Endothelial cell of umbilical vein (primary cell): ENCODE measurements around the gene PEAR1. TPM values are rescaled to one million over a fixed set of nuclear protein-coding genes. Genes with fewer than 3 reads are reported as not detected.

Experiments used
- BruUV-seq: library from RNA; stranded (reverse); fragments of 400-500 nt; replicated peaks from 2 replicates; lab custom pipeline; 2021; lab: Mats Ljungman, UMichigan
- CTCF ChIA-PET: fragments of 300-600, 350-600 bp; sonication (Branson Sonifier 250); formaldehyde crosslinking; loops from one replicate; lab custom pipeline; 2021; ENCODE audit warnings: antibody characterized with exemption, inconsistent platforms; lab: Charles Lee
- POLR2A ChIA-PET: fragments of 300-600, 350-600 bp; sonication (Branson Sonifier 250); formaldehyde crosslinking; loops from one replicate; lab custom pipeline; 2021; ENCODE audit warnings: antibody characterized with exemption, inconsistent platforms; lab: Charles Lee
- DNase-seq: peaks from one replicate; pipeline ENCODE4 v3.0.0-alpha.2; 2011; ENCODE audit warnings: low read depth, low spot score
- FAIRE-seq: peaks from 2 replicates; lab custom pipeline; 2011; peaks lifted over from hg19 to GRCh38; lab: Jason Lieb, UNC
- H2AFZ ChIP-seq: 2 replicates; pipeline ENCODE4 v1.6.0; 2012; ENCODE audit warnings: low read depth, low read length, control low read depth, inconsistent platforms
- H3K27ac ChIP-seq: 2 replicates; pipeline ENCODE4 v1.5.1; 2011; ENCODE audit warnings: low read depth, mild to moderate bottlenecking, control low read depth, low read length, moderate library complexity; ENCODE audit not compliant: insufficient read depth
- H3K27me3 ChIP-seq, 2 experiments: 2 replicates each; pipeline versions ENCODE4 v1.6.0 to v1.6.1; 2011; ENCODE audit warnings: low read length in 2 of 2, mixed read lengths in 1 of 2; ENCODE audit not compliant: control insufficient read depth in 2 of 2, insufficient read depth in 2 of 2
- H3K36me3 ChIP-seq, 2 experiments: 2 replicates in 1 of 2; 3 replicates in 1 of 2; pipeline ENCODE4 v1.5.1; 2011; ENCODE audit warnings: low read length in 2 of 2, mild to moderate bottlenecking in 1 of 2, moderate library complexity in 1 of 2; ENCODE audit not compliant: control insufficient read depth in 2 of 2, insufficient read depth in 2 of 2; ENCODE audit errors: extremely low read depth in 1 of 2
- H3K4me1 ChIP-seq: 3 replicates; pipeline ENCODE4 v1.5.1; 2011; ENCODE audit warnings: mild to moderate bottlenecking, low read length; ENCODE audit not compliant: control insufficient read depth, insufficient read depth; ENCODE audit errors: extremely low read depth
- H3K4me2 ChIP-seq: 2 replicates; pipeline ENCODE4 v1.6.1; 2011; ENCODE audit warnings: low read length, control low read depth, mixed read lengths; ENCODE audit not compliant: insufficient read depth
- H3K4me3 ChIP-seq, 3 experiments: fragments of 200-600 bp in 1 of 3; sonication (generic), shearing (Covaris generic) in 1 of 3; replicated peaks in 1 of 3; 2 replicates each; pipeline ENCODE4 v1.5.1; 2011 to 2016; ENCODE audit warnings: control low read depth in 3 of 3, low read length in 3 of 3, mild to moderate bottlenecking in 2 of 3, inconsistent platforms in 1 of 3, low read depth in 1 of 3, moderate library complexity in 1 of 3; ENCODE audit not compliant: insufficient read depth in 1 of 3
- H3K79me2 ChIP-seq: 2 replicates; pipeline ENCODE4 v1.6.0; 2012; ENCODE audit warnings: low read length, inconsistent platforms; ENCODE audit not compliant: control insufficient read depth, insufficient read depth
- H3K9ac ChIP-seq: replicated peaks from 2 replicates; pipeline ENCODE3; 2011; ENCODE audit warnings: low read length, control low read depth; ENCODE audit not compliant: insufficient read depth; ENCODE audit errors: extremely low read depth
- H3K9me1 ChIP-seq: replicated peaks from 3 replicates; pipeline ENCODE4 v1.6.0; 2011; ENCODE audit warnings: mild to moderate bottlenecking, low read length; ENCODE audit not compliant: control insufficient read depth, insufficient read depth; ENCODE audit errors: extremely low read depth
- H3K9me3 ChIP-seq: replicated peaks from 2 replicates; pipeline ENCODE4 v1.5.1; 2012; ENCODE audit warnings: low read length, inconsistent platforms; ENCODE audit not compliant: control insufficient read depth, insufficient read depth
- H4K20me1 ChIP-seq: replicated peaks from 2 replicates; pipeline ENCODE3; 2011; ENCODE audit warnings: mild to moderate bottlenecking, low read length; ENCODE audit not compliant: control insufficient read depth, insufficient read depth; ENCODE audit errors: extremely low read depth
- EZH2 ChIP-seq: IDR thresholded peaks from 2 replicates; pipeline ENCODE4 v1.6.1; 2012; ENCODE audit warnings: borderline replicate concordance, low read depth, mild to moderate bottlenecking, moderate library complexity, low read length, inconsistent platforms; ENCODE audit not compliant: severe bottlenecking
- FOS ChIP-seq: IDR thresholded peaks from 2 replicates; pipeline ENCODE4 v1.6.1; 2011; ENCODE audit warnings: mild to moderate bottlenecking, low read length, moderate library complexity, borderline replicate concordance; ENCODE audit not compliant: insufficient read depth
- GATA2 ChIP-seq: IDR thresholded peaks from 2 replicates; pipeline ENCODE4 v1.7.0; 2011; ENCODE audit warnings: low read depth, mild to moderate bottlenecking, moderate library complexity, mixed read lengths, low read length; ENCODE audit not compliant: insufficient read length, insufficient read depth
- JUN ChIP-seq: IDR thresholded peaks from 2 replicates; pipeline ENCODE4 v1.6.1; 2011; ENCODE audit warnings: borderline replicate concordance, low read depth; ENCODE audit not compliant: insufficient read length, insufficient read depth
- MYC ChIP-seq: IDR thresholded peaks from one replicate; pipeline ENCODE4 v1.6.1; 2011; ENCODE audit warnings: mild to moderate bottlenecking, low read depth, low read length
- POLR2A ChIP-seq: IDR thresholded peaks from 2 replicates; pipeline ENCODE4 v1.6.1; 2012; ENCODE audit warnings: low read depth, mild to moderate bottlenecking, control low read depth, low read length
- POLR2AphosphoS5 ChIP-seq: IDR thresholded peaks from 2 replicates; pipeline ENCODE4 v1.6.1; 2012; ENCODE audit warnings: low read depth, mild to moderate bottlenecking, control low read depth, low read length, moderate library complexity; ENCODE audit not compliant: insufficient read depth
- dilution Hi-C: fragments of 300-500 bp; cut with MboI; formaldehyde crosslinking; loops from one replicate; pipeline ENCODE4 v1.15.0; 2019; ENCODE audit warnings: low sequenced_read_pairs; ENCODE audit not compliant: extremely low pct_ligation_motif_present
- intact Hi-C: fragments of 100-400 bp; cut with micrococcal nuclease; formaldehyde crosslinking; loops from one replicate; pipeline ENCODE4 v1.10.0; 2022
- polyA plus RNA-seq, 4 experiments: library from polyadenylated mRNA; depleted of rRNA in 3 of 4; stranded (reverse) in 3 of 4; unstranded in 1 of 4; fragments of >200 nt; gene quantifications; 2 replicates each; pipeline versions ENCODE4 v1.2.1 to v1.2.3, GENCODE V29; 2011 to 2012; ENCODE audit warnings: missing spikeins in 1 of 4
- total RNA-seq: library from RNA; stranded (reverse); gene quantifications from 2 replicates; pipeline ENCODE4 v1.2.3, GENCODE V29; 2021
- TF ChIP-seq, protein P1 (sequence below): IDR thresholded peaks from 2 replicates; pipeline ENCODE4 v1.6.1; 2011; ENCODE audit not compliant: insufficient read depth, insufficient read length
- TF ChIP-seq, protein P2 (sequence below), 2 donors: IDR thresholded peaks; 1 replicate in 1 of 2; 2 replicates in 1 of 2; pipeline ENCODE4 v1.5.1; 2011; ENCODE audit warnings: low read length in 2 of 2, mild to moderate bottlenecking in 2 of 2, moderate library complexity in 2 of 2, control low read depth in 1 of 2, inconsistent platforms in 1 of 2, low read depth in 1 of 2; ENCODE audit not compliant: insufficient read depth in 1 of 2; ENCODE audit errors: extremely low read depth in 1 of 2

Gene PEAR1
- total and polyA plus RNA-seq, 2 donors (not counting 3 experiments of a cell fraction or from before 2014, with no cell fraction given) = 90.7 to 106 TPM

DNA sequence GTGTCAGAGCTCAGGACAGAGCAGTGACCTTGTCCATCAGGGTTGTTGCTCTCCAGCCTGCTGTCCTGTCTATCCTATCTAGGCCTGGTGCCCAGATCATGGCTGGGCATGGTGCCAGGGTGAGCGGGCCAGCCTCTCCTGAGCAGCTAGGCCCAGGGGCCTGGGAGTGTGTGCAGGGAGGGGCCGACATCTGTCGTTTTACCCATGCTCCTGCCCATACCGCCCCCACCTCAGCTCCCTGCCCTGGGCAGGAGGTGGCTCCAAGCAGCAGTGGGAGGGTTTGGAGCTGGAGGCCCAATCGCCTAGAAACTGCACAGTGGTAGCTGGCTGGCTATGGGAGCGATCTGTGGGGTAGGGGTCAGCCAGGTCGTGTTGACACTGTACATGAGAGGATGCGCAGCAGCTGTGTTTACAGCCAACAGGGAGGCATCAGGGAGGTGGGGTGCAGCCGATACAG is 41.1 kb upstream of the PEAR1 start:
- Histone ChIP-seq H3K4me3 (no peak overlapping the region), H3K36me3 (no peaks in the 10 kb centered on the region), H3K4me1 (peaks cover 16% of the 10 kb centered on the region), H2AFZ (no peak overlapping the region), H3K27ac (no peak overlapping the region), H3K9me1 (no peaks in the 10 kb centered on the region), H3K9ac (no peak overlapping the region), H3K79me2 (no peaks in the 10 kb centered on the region), H3K27me3 (peaks cover 23 to 36% of the 10 kb centered on the region in 2 experiments), H3K9me3 (no peaks in the 10 kb centered on the region), H3K4me2 (no peak overlapping the region), H4K20me1 (no peaks in the 10 kb centered on the region)
- intact Hi-C loops (no loop called here), dilution Hi-C loops (no loop called here)
- DNase-seq (no peak), FAIRE-seq (no peak)
- TF ChIP-seq GATA2 (no peak), MYC (no peak), POLR2AphosphoS5 (no peak), POLR2A (no peak), JUN (no peak), EZH2 (no peak), FOS (no peak)
- TF ChIP-seq, protein P1, sequence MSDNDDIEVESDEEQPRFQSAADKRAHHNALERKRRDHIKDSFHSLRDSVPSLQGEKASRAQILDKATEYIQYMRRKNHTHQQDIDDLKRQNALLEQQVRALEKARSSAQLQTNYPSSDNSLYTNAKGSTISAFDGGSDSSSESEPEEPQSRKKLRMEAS = no peak
- TF ChIP-seq, protein P2, sequence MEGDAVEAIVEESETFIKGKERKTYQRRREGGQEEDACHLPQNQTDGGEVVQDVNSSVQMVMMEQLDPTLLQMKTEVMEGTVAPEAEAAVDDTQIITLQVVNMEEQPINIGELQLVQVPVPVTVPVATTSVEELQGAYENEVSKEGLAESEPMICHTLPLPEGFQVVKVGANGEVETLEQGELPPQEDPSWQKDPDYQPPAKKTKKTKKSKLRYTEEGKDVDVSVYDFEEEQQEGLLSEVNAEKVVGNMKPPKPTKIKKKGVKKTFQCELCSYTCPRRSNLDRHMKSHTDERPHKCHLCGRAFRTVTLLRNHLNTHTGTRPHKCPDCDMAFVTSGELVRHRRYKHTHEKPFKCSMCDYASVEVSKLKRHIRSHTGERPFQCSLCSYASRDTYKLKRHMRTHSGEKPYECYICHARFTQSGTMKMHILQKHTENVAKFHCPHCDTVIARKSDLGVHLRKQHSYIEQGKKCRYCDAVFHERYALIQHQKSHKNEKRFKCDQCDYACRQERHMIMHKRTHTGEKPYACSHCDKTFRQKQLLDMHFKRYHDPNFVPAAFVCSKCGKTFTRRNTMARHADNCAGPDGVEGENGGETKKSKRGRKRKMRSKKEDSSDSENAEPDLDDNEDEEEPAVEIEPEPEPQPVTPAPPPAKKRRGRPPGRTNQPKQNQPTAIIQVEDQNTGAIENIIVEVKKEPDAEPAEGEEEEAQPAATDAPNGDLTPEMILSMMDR (IDR thresholded peaks at IDR 0.05; ENCODE audit: extremely low read depth in 1 of 2, insufficient read depth in 1 of 2, low read depth in 1 of 2, low read length in 2 of 2) = no peak
- ChIA-PET CTCF (interaction anchor here (0.7 to 1.9 kb wide), 6 partner anchors 9 to 163 kb away, joined by 3 to 6 read pairs (median 4); partner anchors contain the start of gene NTRK1), POLR2A (no interaction called here)
- BruUV-seq = no TSS peak
